Skin of body (tissue), 1 donor: Measurements from ENCODE around the gene C2CD4A. TPM values are rescaled to one million over a fixed set of nuclear protein-coding genes. Genes with fewer than 3 reads are reported as not detected.

ENCODE experiments used
- total RNA-seq: library from RNA; depleted of rRNA; stranded (reverse); fragments of >200 nt; gene quantifications from one replicate; pipeline ENCODE4 v1.2.3, GENCODE V29; 2014

The C2CD4A gene
- total RNA-seq, 1 donor from 2014 or later: not detected

Other genes starting within 250 kb of the C2CD4A start
- 81.8 TPM for gene VPS13C, start 6.5 kb upstream of the C2CD4A start, total RNA-seq
- 7.9 TPM for gene C2CD4B, start 98.3 kb downstream of the C2CD4A start, total RNA-seq